ENCODE data around the gene SAMHD1.
"Not testable (repeated sequence)": the region's sequence is repeated elsewhere in the genome, so short reads cannot be mapped to it uniquely, and the experiment has no call there.

SAMHD1 gene

DNA sequence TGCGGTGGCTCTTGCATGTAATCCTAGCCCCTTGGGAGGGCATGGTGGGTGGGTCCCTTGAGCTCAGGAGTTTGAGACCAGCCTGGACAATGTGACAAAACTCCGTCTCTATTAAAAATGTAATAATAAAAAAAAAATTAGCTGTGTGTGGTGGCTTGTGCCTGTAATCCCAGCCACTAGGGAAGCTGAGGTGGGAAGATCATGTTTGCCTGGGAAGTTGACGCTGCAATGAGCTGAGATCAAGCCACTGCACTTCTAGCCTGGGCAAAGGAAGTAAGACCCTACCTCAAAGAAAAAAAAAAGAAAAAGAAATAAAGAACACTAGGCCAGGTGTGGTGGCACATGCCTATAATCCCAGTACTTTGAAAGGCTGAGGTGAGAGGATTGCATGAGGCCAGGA, 4.5 kb upstream of the SAMHD1 start:
- no peak for DNase-seq (ENCODE audit: low spot score)

DNA sequence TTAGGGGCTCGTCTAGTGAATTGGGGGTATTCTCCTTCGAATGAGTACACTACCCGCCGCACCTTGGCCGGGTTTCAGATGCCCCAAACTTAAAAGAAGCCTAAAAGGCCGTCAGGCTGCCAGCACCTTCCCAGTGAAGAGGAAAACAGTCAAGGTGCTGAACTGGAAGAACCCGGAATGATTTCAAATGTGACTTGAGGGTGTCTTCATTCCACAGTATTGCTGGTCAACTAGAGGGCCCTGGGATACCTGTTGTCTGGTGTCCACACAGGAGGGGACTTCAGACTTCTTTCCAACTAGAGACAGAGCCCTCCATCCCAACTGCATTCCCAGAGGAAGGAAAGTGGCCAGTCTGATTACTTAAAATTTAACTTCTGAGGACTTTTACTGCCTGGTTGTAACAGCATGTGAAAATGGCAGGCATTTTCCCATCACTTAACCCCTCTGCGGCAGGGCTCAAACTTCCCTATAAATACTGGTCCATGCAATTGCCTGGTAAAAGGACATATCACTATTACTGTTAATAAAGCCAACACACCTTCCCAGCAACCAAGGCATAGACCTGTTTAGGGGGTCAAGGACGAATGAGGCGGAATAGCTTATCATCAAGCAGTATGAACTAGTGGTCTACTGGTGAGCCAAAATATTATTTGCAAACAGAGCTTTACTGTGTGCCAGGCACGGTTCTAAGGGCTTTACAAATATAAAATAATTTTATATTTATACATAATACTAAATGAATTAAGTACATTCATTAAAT, 651 bp upstream of the SAMHD1 start:
- no peak for DNase-seq (ENCODE audit: low spot score)

DNA sequence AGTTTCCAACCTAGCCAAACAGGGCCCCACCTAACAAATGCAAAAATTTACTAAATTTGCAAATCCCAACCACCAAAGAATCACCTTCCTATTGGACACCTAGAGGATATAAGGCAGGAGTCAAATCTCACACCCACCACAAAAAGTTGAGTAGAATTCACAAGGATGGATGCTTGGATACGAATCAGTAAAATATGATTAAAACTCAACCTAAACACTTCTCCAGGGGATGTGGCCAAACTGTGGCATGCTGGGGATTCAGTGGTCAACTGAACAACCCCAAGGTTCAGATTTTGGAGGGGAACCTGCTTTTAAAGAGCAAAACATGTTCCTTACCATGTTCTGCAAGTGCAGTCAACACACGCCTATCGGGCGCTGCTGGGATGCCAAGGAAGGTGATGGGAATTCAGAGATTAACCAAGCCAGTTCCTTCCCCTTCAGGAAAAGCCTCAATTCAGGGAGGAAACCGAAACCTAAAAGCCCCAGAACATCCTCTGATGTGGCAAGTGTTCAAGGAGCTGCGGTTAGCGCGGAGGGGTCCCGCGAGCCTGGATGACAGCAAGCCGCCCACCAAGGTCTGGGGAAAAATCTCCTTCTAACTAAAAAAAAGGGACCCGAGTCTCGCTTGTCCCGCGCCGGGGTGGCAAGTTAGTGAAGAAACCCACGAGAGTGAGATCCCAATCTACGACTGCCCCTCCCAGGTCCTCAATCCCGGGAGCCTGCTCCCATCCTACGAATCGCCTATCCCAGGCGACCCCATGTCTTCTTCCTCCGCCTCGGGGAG, 902 bp downstream of the SAMHD1 start:
- peak; percentile 43 for DNase-seq (ENCODE audit: low spot score)

DNA sequence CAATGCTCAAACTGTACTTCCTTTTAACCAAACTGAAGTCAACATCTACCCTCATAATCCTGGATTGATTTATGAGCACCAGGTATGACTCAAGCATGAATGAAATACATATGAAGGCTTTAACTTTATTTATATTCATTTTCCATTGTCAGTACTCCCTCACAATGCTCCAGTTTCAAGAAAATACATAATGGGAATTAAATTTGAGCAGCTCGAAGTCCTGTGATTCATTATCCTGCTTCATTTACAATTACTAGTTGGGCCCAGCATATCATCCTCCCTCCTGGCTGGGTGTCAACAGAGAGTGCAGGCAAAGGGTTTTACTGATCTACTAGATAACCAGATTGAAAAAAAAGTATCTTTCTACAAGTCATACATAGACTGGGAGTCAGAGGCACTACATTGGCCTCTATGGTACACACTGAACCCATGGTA, 10.1 kb downstream of the SAMHD1 start:
- peak; percentile 15 for DNase-seq (ENCODE audit: low spot score)

DNA sequence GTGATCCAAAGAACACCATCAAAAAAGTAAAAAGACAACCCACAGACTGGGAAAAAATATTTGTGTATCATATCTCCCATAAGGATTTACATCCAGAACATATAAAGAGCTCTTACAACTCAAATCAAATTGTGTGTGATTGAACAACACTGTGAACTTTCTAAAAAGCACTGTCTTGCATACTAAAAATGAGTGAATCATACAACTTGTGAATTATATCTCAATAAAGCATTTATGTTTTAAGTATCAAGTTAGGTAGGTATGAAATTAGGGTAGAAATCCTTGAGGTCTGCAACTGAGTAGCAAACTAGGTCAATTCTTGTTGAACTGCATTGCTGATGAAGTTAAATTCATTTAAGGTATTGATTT, 14.1 kb downstream of the SAMHD1 start:
- no peak for DNase-seq (ENCODE audit: low spot score)

DNA sequence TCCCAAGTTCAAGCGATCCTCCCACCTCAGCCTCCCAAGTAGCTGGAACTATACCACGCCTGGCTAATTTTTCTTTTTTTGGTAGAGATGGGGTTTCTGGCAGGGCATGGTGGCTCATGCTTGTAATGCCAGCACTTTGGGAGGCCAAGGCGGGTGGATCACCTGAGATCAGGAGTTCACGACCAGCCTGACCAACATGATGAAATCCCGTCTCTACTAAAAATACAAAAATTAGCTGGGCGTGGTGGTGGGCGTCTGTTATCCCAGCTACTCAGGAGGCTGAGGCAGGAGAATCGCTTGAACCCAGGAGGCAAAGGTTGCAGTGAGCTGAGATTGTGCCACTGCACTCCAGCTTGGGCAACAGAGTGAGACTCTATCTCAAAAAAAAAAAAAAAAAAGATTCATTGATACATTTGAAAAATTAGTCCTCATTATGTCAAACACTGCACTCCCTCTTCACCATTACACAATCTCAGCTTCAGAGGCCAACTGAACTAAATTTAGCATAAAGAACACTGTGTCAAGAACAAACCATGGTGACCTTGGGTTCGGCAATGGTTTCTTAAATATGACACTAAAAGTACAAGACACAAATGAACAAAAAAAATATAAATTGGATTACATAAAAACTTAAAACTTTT, 14.6 kb downstream of the SAMHD1 start:
- DNase-seq (ENCODE audit: low spot score): not testable (repeated sequence)

DNA sequence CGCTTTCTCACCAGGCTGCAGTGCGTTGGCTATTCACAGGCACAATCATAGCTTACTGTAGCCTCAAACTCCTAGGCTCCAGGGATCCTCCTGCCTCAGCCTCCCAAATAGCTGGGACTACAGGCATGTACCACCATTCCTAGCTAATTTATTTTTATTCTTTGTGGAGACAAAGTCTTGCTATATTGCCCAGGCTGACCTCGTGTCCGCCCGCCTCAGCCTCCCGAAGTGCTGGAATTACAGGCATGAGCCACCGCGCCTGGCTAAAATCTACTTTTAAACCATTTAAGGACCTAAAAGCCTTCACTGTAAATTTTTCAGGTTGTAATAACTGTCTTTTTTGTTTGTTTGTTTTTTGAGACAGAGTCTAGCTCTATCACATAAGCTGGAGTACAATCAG, 15.2 kb downstream of the SAMHD1 start:
- no peak for DNase-seq (ENCODE audit: low spot score)

DNA sequence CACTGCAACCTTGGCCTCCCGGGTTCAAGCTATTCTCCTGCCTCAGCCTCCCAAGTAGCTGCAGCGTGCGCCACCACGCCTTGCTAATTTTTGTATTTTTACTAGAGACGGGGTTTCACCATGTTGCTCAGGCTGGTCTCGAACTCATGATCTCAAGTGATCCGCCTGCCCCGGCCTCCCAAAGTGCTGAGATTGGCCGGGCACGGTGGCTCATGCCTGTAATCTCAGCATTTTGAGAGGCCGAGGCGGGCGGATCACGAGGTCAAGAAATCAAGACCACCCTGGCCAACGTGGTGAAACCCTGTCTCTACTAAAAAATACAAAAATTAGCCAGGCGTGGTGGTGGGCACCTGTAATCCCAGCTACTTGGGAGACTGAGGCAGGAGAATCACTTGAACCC, 17.9 kb downstream of the SAMHD1 start:
- not testable (repeated sequence) for DNase-seq (ENCODE audit: low spot score)

DNA sequence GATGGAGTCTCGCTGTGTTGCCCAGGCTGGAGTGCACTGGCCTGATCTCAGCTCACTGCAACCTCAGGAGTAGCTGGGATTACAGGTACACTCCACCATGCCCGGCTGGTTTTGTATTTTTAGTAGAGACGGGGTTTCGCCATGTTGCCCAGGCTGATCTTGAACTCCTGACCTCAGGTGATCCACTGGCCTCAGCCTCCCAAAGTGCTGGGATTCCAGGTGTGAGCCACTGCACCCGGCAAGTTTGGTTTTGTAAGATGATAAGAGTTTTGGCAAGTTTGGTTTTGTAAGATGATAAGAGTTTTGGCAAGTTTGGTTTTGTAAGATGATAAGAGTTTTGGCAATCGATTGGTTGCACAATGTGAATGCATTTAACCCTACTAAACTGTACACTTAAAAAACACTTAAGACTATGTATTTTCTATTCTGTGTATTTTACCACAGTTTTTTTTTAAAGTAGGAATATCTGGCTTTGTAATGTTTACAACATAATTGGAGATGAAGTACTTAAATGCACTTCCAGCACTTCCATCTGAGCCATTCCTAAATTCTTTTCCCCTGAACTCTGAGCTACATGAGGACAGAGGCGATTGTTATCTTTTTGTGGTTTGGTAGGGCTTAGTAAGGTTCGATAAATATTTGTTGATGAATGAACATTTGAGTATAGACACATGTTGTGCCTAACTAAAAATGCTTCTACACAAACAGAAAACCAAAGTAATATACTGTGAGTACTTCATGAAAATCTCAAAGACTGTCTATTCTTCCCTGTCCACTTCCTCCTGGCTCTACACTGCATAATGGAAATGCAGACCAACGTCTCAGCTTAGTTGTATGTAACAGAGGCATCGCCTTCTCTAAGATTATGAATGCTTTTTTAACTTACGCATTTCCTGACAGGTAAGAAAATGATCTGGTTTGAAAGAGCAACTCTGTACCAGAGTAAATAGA, 18.8 kb downstream of the SAMHD1 start:
- DNase-seq (ENCODE audit: low spot score): peak; percentile 34

DNA sequence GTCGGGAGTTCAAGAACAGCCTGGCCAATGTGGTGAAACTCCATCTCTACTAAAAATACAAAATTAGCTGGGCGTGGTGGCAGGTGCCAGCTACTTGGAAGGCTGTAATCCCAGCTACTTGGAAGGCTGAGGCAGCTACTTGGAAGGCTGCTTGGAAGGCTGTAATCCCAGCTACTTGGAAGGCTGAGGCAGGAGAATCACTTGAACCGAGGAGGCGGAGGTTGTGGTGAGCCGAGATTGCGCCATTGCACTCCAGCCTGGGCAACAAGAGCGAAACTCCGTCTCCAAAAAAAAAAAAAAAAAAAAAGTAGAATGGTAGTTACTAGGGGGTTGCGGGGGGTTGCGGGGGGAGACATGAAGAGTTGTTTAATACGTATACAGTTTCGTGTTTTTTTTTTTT, 19.4 kb downstream of the SAMHD1 start:
- not testable (repeated sequence) for DNase-seq (ENCODE audit: low spot score)

DNA sequence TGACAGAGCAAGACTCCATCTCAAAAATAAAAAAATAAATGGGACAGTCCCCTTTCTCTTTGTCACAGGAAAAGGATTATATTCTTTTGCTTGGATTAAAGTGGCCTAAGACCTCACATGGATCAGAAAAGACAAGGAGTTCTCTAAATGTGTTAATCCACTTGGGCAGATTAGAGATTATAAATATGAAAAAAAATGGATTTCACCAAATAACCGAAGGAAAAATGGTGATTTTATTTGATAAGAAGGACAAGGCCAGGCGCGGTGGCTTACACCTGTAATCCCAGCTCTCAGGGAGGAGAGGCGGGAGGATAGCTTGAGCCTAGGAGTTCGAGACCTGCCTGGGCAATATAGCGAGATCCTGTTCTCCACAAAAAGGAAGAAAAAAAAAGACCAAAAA, 21.8 kb downstream of the SAMHD1 start:
- no peak for DNase-seq (ENCODE audit: low spot score)

DNA sequence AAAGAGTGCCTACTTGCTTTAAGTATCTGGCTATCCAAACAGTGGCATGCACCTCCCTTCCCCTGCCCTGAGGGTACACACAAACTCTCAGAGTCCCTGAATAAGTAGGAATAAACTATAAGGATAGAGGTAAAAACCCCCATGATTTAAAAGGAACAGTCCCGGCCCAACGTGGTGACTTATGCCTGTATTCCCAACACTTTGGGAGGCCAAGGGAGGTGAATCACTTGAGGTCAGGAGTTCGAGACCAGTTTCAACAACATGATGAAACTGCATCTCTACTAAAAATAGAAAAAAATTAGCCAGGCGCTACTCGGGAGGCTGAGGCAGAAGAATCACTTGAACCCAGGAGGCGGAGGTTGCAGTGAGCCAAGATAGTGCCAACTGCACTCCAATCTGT, 22.2 kb downstream of the SAMHD1 start:
- DNase-seq (ENCODE audit: low spot score): no peak

DNA sequence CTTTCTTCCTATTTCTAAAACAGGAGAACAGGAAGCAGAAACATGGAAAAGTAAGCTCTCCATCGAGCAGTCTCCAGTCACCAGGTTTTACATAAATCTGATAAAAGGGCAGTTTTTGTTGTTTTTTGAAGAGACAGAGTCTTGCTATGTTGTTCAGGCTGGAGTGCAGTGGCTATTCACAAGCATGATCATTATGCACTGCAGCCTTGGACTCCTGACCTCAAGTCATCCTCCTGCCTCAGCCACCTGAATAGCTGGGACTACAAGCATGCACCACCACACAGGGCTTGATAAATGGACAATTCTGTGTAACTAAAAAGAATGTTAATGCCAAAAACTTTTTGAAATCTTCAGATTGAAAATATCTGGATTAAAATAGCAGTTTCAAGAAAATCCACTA, 23.8 kb downstream of the SAMHD1 start:
- no peak for DNase-seq (ENCODE audit: low spot score)

DNA sequence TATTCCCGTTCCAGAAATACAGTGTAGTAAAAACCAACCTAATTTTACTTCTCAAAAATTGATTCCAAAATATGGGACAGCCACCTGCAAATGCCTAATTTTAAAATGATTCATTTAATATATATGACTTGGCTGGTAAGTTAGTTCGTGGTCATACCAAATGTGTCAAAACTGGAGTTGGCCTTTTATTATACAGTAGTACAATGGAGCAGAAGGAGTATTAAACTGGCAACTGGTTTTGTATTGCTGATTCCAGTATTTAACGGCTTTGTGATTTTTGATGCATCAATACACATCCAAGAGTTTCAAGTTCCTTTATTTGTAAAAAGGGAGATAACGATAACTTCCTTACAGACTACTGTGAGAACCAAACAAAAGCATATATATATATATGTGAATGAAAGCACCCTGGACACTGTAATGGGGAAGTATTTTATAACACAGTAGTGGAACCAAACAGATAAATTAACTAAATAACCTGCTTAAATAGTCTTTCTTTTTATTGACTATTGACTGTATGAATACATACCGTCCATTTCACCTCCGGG, 24.8 kb downstream of the SAMHD1 start:
- no peak for DNase-seq (ENCODE audit: low spot score)

DNA sequence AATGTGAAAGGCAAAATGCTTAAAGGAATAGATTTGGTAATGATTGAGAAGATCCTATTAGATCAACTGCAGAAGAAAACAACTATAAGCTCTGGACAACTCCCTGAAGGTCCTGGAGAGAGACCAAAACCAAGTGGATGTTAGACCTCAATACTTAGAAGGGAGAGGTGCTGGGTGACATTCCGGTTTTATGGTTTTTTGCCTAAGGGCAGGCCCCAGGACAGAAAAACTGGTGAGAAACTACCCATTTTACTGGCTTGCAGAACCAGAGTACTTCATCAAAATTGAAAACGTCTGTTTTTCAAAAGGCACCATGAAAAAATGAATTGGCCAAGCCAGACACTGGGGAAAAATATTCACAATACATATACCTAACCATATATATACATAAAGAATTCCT, 26.3 kb downstream of the SAMHD1 start:
- no peak for DNase-seq (ENCODE audit: low spot score)

DNA sequence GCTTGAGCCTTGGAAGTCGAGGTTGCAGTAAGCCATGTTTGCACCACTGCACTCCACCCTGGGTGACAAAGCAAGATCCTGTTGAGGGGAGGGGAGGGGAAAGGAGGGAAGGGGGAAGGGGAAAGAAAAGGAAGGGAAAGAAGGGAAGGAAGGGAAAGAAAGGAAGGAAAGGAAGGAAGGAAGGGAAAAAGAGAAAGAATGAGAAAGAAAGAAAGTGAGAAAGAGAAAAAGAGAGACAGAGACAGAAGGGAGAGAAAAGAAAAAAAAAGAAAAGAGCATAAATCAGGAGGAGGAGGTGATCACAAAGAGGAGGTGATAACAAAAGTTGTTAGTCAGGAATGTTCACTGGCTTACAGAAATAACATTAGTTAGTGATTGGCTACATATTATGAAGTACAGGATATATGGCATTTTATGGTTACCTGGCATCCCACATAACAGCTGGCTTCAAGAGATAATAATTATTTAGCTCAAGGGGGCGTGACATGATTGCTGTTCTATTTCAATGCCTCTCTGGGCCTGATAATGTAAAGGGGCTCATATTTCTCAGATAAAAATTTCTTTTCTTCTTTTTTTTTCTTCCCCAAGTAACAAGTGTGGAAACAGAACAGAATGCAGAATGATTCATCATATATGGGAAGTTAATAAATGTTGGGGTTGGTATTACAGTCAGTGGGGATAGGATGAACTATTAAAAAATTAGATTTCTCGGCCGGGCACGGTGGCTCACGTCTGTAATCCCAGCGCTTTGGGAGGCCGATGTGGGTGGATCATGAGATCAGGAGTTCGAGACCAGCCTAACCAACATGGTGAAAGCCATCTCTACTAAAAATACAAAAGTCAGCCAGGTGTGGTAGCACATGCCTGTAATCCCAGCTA, 27.1 kb downstream of the SAMHD1 start:
- no peak for DNase-seq (ENCODE audit: low spot score)

DNA sequence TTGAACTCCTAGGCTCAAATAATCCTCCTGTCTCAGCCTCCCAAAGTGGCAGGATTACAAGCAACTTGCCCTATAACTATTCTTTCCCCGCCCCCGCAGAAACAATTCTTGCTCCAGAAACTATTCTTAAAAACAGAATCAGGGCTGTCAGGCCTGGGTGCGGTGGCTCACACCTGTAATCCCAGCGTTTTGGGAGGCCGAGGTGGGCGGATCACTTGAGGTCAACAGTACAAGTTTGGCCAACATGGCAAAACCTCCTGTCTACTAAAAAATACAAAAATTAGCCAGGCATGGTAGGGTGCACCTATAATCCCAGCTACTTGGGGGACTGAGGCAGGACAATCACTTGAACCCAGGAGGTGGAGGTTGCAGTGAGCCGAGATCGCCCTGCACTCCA, 31.2 kb downstream of the SAMHD1 start:
- no peak for DNase-seq (ENCODE audit: low spot score)

DNA sequence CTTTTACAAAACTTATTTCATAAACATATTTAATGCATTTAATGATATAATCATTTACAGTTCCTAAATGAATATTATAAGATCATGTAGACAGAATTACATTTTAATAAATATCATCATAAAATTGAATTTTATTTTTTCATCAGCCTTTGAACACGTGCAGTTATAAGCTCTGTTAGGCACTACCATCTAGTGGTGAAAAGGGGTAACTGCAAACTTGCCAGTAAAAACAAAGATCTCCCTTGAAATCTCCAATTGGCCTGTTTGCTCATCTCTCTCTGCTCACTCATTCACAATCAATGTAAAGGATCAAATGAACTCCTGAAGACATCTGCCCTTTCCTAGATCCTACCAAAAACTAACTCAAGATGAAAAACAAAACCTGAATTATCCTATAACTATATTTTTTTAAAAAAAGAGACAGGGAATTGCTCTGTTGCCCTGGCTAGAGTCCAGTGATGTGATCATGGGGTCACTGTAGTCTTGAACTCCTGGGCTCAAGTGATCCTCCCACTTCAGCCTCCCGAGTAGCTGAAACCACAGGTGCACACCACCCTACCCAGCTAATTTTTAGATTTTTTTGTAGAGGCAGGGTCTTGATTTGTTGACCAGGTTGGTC, 31.7 kb downstream of the SAMHD1 start:
- DNase-seq (ENCODE audit: low spot score): peak; percentile 81

DNA sequence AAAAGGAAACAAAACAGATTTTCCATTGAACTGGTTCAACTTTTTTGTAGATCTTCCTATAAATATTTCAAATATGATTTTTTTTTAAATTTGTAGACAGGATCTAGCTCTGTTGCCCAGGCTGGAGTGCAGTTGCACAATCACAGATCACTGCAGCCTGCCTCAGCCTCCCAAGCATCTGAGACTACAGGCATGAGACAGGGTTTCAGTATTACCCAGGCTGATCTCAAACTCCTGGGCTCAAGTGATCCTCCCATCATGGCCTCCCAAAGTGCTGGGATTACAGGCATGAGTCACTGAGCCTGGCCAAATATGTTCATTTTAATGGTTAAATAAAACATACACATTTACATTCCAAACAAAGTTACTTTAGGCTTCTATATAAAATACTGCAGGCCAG, 33.6 kb downstream of the SAMHD1 start:
- DNase-seq (ENCODE audit: low spot score): no peak

DNA sequence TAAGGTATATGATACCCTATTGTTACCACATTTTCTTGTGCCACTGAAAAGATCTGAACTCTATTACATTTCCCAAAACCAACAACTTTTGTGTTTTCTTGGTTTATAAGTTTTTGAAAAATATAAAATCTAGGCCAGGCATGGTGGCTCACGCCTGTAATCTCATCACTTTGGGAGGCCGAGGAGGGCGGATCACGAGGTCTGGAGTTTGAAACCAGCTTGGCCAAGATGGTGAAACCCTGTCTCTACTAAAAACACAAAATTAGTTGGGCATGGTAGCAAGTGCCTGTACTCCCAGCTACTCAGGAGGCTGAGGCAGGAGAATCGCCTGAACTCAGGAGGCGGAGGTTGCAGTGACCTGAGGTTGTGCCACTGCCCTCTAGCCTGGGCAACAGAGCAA, 34.3 kb downstream of the SAMHD1 start:
- no peak for DNase-seq (ENCODE audit: low spot score)

Measured in GM03348 (cell line).